Thoracic aorta (tissue), 2 donors: ENCODE measurements around the gene BCKDHA. TPM values are rescaled to one million over a fixed set of nuclear protein-coding genes. Genes with fewer than 3 reads are reported as not detected.

Experiments
- ATAC-seq: fragments of 150-250 bp; one replicate; pipeline ENCODE4 v1.8.0; 2017; ENCODE audit warnings: low read depth; ENCODE audit not compliant: insufficient number of reproducible peaks, low FRiP score
- DNase-seq: peaks from one replicate; pipeline ENCODE4 v3.0.0-alpha.2; 2020; ENCODE audit warnings: low spot score
- H3K27ac ChIP-seq, 2 donors: fragments of 200-600 bp; sonication (generic); 1 replicate in 1 of 2; 2 replicates in 1 of 2; pipeline ENCODE4 v1.5.1; 2016; ENCODE audit warnings: mild to moderate bottlenecking in 2 of 2, moderate library complexity in 2 of 2
- H3K27me3 ChIP-seq: fragments of 200-600 bp; sonication (generic); replicated peaks from 2 replicates; pipeline ENCODE4 v1.6.0; 2016; ENCODE audit warnings: mild to moderate bottlenecking; ENCODE audit not compliant: insufficient read depth
- H3K36me3 ChIP-seq: fragments of 200-600 bp; sonication (generic); one replicate; pipeline ENCODE4 v1.5.1; 2016
- H3K4me1 ChIP-seq, 2 donors: fragments of 200-600 bp; sonication (generic); 1 replicate in 1 of 2; 2 replicates in 1 of 2; pipeline versions ENCODE4 v1.5.1 to v1.6.0; 2016; ENCODE audit warnings: low read depth in 2 of 2, mild to moderate bottlenecking in 1 of 2; ENCODE audit not compliant: control insufficient read depth in 1 of 2
- H3K4me3 ChIP-seq: fragments of 200-600 bp; sonication (generic); 2 replicates; pipeline ENCODE4 v1.5.1; 2016; ENCODE audit warnings: mild to moderate bottlenecking
- H3K9me3 ChIP-seq: fragments of 200-600 bp; sonication (generic); 2 replicates; pipeline ENCODE4 v1.5.1; 2016
- CTCF ChIP-seq: fragments of 200-600 bp; sonication (generic); IDR thresholded peaks from one replicate; pipeline ENCODE4 v1.5.1; 2019; ENCODE audit warnings: antibody characterized with exemption
- total RNA-seq, 2 donors: library from RNA; depleted of rRNA; stranded (reverse); fragments of >200 nt; gene quantifications; one replicate each; pipeline versions ENCODE4 v1.1.0 to v1.2.3, GENCODE V29; 2016

The BCKDHA gene
- total RNA-seq, 2 donors from 2014 or later: 18.5 to 35.9 TPM

- Histone ChIP-seq H3K9me3 (no peaks in the 10 kb centered on the region), H3K27me3 (no peaks in the 10 kb centered on the region), H3K4me1 (peaks cover 0 to 20% of the 10 kb centered on the region in 2 donors), H3K4me3 (peak overlapping the region; percentile 98), H3K36me3 (no peaks in the 10 kb centered on the region), H3K27ac (peak overlapping the region; percentile 79 to 89)
- ATAC-seq (peak; percentile 7), DNase-seq (no peak)
- peak; percentile 20 for TF ChIP-seq CTCF
Observed at GRCh38 chr19:41352609-41353465, 44.8 kb upstream of the BCKDHA start.

- ATAC-seq (peak; percentile 46), DNase-seq (peak; percentile 49)
- Histone ChIP-seq H3K36me3 (no peaks in the 10 kb centered on the region), H3K4me1 (peaks cover 0 to 20% of the 10 kb centered on the region in 2 donors), H3K9me3 (no peaks in the 10 kb centered on the region), H3K4me3 (peak within 1 kb of the TSS; percentile 98), H3K27me3 (no peaks in the 10 kb centered on the region), H3K27ac (peak within 1 kb of the TSS; percentile 79 to 89)
- peak; percentile 91 for TF ChIP-seq CTCF
Observed at GRCh38 chr19:41353466-41354342, 43.9 kb upstream of the BCKDHA start, which contains the start of gene TGFB1. TSS of gene TGFB1 (minus strand) at chr19:41353922. CDS start at chr19:41353044, 878 bp downstream.

- Histone ChIP-seq H3K4me3 (peak overlapping the region; percentile 98), H3K9me3 (no peaks in the 10 kb centered on the region), H3K36me3 (no peaks in the 10 kb centered on the region), H3K4me1 (peaks cover 0 to 16% of the 10 kb centered on the region in 2 donors), H3K27me3 (no peaks in the 10 kb centered on the region), H3K27ac (peak overlapping the region; percentile 79 to 89)
- TF ChIP-seq CTCF: no peak
- no peak for DNase-seq
- ATAC-seq: peak; percentile 3
Observed at GRCh38 chr19:41354343-41354953, 43.2 kb upstream of the BCKDHA start.

- ATAC-seq: no peak
- Histone ChIP-seq H3K36me3 (no peaks in the 10 kb centered on the region), H3K4me3 (no peak overlapping the region), H3K9me3 (no peaks in the 10 kb centered on the region), H3K4me1 (peaks cover 0 to 12% of the 10 kb centered on the region in 2 donors), H3K27me3 (no peaks in the 10 kb centered on the region), H3K27ac (no peak overlapping the region)
- DNase-seq: no peak
- no peak for TF ChIP-seq CTCF
Observed at GRCh38 chr19:41355035-41355434, 42.6 kb upstream of the BCKDHA start.
